ENCODE data around the gene C6orf136.

DNA sequence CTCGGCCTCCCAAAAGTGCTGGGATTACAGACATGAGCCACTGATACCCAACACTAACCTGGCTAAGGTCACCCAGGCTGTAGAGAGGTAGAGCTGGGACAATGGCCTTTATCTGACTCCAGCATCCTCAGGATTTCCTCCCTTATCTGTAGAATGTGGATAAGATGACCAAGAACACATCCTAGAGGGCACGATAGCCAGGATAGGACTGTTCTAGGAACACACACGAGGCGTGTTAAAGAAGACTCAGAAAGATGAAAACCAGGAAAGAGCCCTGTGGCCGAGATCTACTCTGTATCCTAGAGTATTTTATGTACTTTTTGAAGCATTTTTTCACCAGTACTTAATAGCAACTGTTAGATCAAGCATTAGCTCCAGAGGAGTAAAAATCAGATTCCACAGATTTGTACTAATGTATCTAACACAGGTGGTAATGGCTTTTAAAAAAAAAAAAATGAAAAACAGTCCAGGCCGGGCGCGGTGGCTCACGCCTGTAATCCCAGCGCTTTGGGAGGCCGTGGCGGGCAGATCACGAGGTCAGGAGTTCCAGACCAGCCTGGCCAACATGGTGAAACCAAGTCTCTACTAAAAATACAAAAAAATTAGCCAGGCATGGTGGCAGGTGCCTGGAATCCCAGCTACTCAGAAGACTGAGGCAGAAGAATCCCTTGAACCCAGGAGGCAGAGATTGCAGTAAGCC is 47.2 kb upstream of the C6orf136 start:
- no peak for TF ChIP-seq POLR2A (IDR thresholded peaks at IDR 0.05)
- TF ChIP-seq, protein P1, sequence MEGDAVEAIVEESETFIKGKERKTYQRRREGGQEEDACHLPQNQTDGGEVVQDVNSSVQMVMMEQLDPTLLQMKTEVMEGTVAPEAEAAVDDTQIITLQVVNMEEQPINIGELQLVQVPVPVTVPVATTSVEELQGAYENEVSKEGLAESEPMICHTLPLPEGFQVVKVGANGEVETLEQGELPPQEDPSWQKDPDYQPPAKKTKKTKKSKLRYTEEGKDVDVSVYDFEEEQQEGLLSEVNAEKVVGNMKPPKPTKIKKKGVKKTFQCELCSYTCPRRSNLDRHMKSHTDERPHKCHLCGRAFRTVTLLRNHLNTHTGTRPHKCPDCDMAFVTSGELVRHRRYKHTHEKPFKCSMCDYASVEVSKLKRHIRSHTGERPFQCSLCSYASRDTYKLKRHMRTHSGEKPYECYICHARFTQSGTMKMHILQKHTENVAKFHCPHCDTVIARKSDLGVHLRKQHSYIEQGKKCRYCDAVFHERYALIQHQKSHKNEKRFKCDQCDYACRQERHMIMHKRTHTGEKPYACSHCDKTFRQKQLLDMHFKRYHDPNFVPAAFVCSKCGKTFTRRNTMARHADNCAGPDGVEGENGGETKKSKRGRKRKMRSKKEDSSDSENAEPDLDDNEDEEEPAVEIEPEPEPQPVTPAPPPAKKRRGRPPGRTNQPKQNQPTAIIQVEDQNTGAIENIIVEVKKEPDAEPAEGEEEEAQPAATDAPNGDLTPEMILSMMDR (IDR thresholded peaks at IDR 0.05), result no peak
- peak; percentile 14 for TF ChIP-seq POLR2AphosphoS5 (IDR thresholded peaks at IDR 0.05)
- TF ChIP-seq EP300 (IDR thresholded peaks at IDR 0.05), result no peak
